Retinal pigment epithelial cell (primary cell): ENCODE results near the gene CTDSP2.

Experiments used
- DNase-seq: peaks from one replicate; pipeline ENCODE4 v3.0.0-alpha.2; 2010; ENCODE audit warnings: low read depth
- H3K4me3 ChIP-seq: 2 replicates; pipeline ENCODE4 v1.5.1; 2011; ENCODE audit warnings: mild to moderate bottlenecking, low read length, control low read depth, moderate library complexity
- CTCF ChIP-seq: conservative IDR thresholded peaks from 2 replicates; pipeline ENCODE4 v1.5.1; 2011; ENCODE audit warnings: low read depth, low read length, control low read depth, inconsistent platforms

The CTDSP2 gene

DNA sequence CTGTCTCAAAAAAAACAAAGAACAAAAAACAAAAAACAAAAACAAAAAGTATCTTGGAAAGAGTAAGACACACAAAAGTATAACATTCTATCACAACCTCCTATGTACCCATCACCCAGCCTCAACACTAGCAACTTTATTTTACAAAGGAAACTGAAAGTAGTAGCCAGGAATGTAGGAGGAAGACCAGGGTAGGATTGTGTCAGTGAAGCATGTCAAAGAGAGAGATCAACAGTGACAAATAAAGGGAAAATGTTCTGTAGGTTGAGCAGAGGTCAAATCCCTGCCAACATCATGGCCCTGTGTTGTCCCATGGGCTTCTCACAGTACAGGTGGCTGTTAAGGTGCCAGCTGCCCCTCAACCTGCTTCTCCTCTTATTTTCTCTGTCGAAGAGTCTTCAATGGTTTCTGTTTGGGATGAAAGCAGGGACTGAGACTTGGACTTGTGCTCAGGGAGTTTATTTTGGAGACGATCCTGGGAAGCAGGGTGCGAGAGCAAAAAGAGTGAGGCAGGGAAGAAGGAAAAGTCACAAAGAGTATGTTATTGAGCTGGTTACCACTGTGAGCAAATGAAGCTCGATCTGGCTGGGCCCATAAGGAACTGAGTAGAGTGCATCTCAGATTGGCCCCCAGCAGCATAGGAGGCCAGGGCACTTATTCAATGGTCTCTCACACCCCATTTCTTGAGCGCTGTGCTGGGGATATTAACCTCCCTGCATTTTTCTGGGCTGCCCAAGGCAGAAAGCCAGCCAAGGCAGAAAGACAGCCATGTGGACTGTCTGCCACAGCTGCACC, 29.4 kb upstream of the CTDSP2 start:
- no peak for TF ChIP-seq CTCF
- no peak overlapping the region for H3K4me3 ChIP-seq
- DNase-seq: no peak

- no peak for TF ChIP-seq CTCF
- DNase-seq: no peak
- no peak overlapping the region for H3K4me3 ChIP-seq
Measured at GRCh38 chr12:57874166-57875108, 27.9 kb upstream of the CTDSP2 start.

DNA sequence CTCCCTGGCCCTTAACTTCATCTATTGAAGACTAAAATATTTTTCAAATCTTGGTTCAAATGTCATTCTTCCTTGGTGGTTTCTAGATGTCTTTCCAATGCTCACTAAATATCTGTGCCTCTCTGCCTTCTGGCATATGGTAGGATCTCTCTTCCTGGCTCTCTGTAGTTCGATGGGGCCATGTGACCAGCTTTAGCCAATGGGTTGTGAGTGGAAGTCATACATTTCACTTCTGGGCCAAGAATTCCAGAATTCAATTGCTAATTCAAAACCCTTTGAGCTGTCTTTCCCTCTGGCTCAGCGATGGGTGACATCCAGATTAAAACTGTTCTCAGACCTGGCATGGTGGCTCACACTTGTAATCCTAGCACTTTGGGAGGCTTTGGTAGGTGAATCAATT, 25.8 kb upstream of the CTDSP2 start:
- DNase-seq: no peak
- H3K4me3 ChIP-seq: no peak overlapping the region
- no peak for TF ChIP-seq CTCF

DNA sequence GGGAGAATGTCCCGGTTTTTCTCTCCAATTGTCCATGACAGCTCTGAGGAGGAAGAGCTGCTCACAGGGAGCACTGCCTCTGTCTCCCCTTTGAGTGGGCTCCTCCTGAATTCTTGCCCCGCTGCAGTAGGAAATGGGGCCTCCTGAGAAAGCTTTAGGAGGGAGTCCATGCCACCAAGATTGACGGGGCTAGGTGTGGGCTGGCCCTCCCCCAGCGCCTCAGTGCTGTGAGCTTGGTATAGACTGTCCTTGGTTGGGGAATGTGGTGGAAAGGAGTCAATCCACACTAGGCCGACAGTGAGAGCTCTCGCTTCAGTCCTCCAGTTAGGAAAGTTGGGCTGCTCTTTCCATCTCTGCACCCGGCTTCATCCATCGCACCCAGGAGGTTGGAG, 23.4 kb upstream of the CTDSP2 start:
- no peak for DNase-seq
- TF ChIP-seq CTCF: no peak
- no peak overlapping the region for H3K4me3 ChIP-seq

GRCh38 chr12:57869298-57869926, 22.9 kb upstream of the CTDSP2 start:
- no peak overlapping the region for H3K4me3 ChIP-seq
- DNase-seq: no peak
- TF ChIP-seq CTCF: no peak

- no peak overlapping the region for H3K4me3 ChIP-seq
- no peak for TF ChIP-seq CTCF
Measured at GRCh38 chr12:57868851-57869268, 22.3 kb upstream of the CTDSP2 start.

More at GRCh38 chr12:57868851-57869268, 22.3 kb upstream of the CTDSP2 start:
- DNase-seq: no peak
